ENCODE data around the gene VPS16.

The VPS16 gene

DNA sequence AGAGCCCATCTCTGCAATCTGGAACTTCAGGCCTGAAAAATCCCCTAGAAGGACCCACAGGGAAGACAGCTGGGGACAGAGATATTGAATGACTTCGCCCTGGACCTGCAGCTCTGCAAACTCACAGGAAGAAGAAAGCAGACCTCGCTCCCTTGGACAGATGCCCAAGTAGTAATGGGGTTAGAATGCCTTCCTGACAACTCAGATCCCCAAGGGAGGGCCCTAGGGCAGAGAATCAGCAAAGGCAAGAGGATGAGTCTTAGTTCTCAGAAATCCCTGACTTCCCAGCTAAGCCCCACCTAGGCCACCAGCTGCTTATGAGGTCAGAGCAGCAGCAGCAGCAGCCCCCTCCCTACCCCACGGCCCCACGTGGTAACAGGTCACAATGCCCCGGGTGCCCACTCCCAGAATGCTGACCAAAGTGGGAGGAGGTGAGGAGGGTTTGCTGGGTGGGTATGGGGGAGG, 25.9 kb upstream of the VPS16 start, which contains the start of gene C20orf141 (continued):
- TF ChIP-seq, protein P1, sequence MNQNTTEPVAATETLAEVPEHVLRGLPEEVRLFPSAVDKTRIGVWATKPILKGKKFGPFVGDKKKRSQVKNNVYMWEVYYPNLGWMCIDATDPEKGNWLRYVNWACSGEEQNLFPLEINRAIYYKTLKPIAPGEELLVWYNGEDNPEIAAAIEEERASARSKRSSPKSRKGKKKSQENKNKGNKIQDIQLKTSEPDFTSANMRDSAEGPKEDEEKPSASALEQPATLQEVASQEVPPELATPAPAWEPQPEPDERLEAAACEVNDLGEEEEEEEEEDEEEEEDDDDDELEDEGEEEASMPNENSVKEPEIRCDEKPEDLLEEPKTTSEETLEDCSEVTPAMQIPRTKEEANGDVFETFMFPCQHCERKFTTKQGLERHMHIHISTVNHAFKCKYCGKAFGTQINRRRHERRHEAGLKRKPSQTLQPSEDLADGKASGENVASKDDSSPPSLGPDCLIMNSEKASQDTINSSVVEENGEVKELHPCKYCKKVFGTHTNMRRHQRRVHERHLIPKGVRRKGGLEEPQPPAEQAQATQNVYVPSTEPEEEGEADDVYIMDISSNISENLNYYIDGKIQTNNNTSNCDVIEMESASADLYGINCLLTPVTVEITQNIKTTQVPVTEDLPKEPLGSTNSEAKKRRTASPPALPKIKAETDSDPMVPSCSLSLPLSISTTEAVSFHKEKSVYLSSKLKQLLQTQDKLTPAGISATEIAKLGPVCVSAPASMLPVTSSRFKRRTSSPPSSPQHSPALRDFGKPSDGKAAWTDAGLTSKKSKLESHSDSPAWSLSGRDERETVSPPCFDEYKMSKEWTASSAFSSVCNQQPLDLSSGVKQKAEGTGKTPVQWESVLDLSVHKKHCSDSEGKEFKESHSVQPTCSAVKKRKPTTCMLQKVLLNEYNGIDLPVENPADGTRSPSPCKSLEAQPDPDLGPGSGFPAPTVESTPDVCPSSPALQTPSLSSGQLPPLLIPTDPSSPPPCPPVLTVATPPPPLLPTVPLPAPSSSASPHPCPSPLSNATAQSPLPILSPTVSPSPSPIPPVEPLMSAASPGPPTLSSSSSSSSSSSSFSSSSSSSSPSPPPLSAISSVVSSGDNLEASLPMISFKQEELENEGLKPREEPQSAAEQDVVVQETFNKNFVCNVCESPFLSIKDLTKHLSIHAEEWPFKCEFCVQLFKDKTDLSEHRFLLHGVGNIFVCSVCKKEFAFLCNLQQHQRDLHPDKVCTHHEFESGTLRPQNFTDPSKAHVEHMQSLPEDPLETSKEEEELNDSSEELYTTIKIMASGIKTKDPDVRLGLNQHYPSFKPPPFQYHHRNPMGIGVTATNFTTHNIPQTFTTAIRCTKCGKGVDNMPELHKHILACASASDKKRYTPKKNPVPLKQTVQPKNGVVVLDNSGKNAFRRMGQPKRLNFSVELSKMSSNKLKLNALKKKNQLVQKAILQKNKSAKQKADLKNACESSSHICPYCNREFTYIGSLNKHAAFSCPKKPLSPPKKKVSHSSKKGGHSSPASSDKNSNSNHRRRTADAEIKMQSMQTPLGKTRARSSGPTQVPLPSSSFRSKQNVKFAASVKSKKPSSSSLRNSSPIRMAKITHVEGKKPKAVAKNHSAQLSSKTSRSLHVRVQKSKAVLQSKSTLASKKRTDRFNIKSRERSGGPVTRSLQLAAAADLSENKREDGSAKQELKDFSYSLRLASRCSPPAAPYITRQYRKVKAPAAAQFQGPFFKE (tag by site-specific recombination; IDR thresholded peaks at IDR 0.05; ENCODE audit: borderline replicate concordance) = no peak
- 0 out of 2 replicates have a peak, but pooled peaks have one; percentile 24 for TF ChIP-seq ZNF366 (tag by site-specific recombination; conservative IDR thresholded peaks at IDR 0.05)
- peak; percentile 48 for TF ChIP-seq PATZ1 (tag by site-specific recombination; IDR thresholded peaks at IDR 0.05)
- no peak for TF ChIP-seq PRDM10 (tag by site-specific recombination; IDR thresholded peaks at IDR 0.05)
- TF ChIP-seq, protein P2, sequence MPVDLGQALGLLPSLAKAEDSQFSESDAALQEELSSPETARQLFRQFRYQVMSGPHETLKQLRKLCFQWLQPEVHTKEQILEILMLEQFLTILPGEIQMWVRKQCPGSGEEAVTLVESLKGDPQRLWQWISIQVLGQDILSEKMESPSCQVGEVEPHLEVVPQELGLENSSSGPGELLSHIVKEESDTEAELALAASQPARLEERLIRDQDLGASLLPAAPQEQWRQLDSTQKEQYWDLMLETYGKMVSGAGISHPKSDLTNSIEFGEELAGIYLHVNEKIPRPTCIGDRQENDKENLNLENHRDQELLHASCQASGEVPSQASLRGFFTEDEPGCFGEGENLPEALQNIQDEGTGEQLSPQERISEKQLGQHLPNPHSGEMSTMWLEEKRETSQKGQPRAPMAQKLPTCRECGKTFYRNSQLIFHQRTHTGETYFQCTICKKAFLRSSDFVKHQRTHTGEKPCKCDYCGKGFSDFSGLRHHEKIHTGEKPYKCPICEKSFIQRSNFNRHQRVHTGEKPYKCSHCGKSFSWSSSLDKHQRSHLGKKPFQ (tag by site-specific recombination; IDR thresholded peaks at IDR 0.05) = no peak
- TF ChIP-seq ZBTB17 (tag by site-specific recombination; IDR thresholded peaks at IDR 0.05) = peak; percentile 70
- TF ChIP-seq OSR2 (tag by site-specific recombination; IDR thresholded peaks at IDR 0.05) = 0 out of 2 replicates have a peak, but pooled peaks have one; percentile 15
- TF ChIP-seq GLIS1 (tag by site-specific recombination; IDR thresholded peaks at IDR 0.05) = peak; percentile 97

- CTCF ChIA-PET = interaction anchor here (0.7 to 0.9 kb wide), 3 partner anchors 64 to 187 kb away, joined by 3 to 5 read pairs (median 4); no protein-coding TSS in a partner anchor
- no peaks in the 10 kb centered on the region for H3K36me3 ChIP-seq (ENCODE audit: control insufficient read depth in 2 of 2, insufficient read depth in 1 of 2, low read length in 2 of 2)
- peaks cover 16% of the 10 kb centered on the region for H3K4me1 ChIP-seq (ENCODE audit: control insufficient read depth, insufficient read depth, low read length)
- H3K9me3 ChIP-seq (ENCODE audit: control insufficient read depth, insufficient read depth, low read depth, low read length) = peaks cover 2% of the 10 kb centered on the region; the same call in 1 of the 2 replicates
- H3K4me3 ChIP-seq (ENCODE audit: low read depth, low read length) = no peak overlapping the region
- POLR2A ChIA-PET = interaction anchor here (0.9 to 1.2 kb wide), 2 partner anchors 24 to 26 kb away, joined by 4 read pairs; partner anchors contain the start of genes PCED1A and VPS16
- 0 out of 2 replicates have a peak overlapping the region, but pooled peaks have one; percentile 12 for H3K27ac ChIP-seq (ENCODE audit: extremely low read depth, low read depth, low read length)
- TF ChIP-seq ZNF148 (tag by site-specific recombination; IDR thresholded peaks at IDR 0.05; ENCODE audit: borderline replicate concordance) (no peak), GLI2 (tag by site-specific recombination; IDR thresholded peaks at IDR 0.05; ENCODE audit: borderline replicate concordance, low read depth) (no peak), ZNF768 (tag by site-specific recombination; IDR thresholded peaks at IDR 0.05) (no peak)
- TF ChIP-seq, protein P3, sequence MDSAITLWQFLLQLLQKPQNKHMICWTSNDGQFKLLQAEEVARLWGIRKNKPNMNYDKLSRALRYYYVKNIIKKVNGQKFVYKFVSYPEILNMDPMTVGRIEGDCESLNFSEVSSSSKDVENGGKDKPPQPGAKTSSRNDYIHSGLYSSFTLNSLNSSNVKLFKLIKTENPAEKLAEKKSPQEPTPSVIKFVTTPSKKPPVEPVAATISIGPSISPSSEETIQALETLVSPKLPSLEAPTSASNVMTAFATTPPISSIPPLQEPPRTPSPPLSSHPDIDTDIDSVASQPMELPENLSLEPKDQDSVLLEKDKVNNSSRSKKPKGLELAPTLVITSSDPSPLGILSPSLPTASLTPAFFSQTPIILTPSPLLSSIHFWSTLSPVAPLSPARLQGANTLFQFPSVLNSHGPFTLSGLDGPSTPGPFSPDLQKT (IDR thresholded peaks at IDR 0.05; ENCODE audit: borderline replicate concordance, low read depth, low read length) = no peak
- TF ChIP-seq, protein P4, sequence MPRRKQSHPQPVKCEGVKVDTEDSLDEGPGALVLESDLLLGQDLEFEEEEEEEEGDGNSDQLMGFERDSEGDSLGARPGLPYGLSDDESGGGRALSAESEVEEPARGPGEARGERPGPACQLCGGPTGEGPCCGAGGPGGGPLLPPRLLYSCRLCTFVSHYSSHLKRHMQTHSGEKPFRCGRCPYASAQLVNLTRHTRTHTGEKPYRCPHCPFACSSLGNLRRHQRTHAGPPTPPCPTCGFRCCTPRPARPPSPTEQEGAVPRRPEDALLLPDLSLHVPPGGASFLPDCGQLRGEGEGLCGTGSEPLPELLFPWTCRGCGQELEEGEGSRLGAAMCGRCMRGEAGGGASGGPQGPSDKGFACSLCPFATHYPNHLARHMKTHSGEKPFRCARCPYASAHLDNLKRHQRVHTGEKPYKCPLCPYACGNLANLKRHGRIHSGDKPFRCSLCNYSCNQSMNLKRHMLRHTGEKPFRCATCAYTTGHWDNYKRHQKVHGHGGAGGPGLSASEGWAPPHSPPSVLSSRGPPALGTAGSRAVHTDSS (tag by site-specific recombination; IDR thresholded peaks at IDR 0.05) = no peak
These were observed 25.2 kb upstream of the VPS16 start for GRCh38 chr20:2815242-2815900.
